HCT116 (cell line): ENCODE data around the gene SLC22A12. TPM values are rescaled to one million over a fixed set of nuclear protein-coding genes. Genes with fewer than 3 reads are reported as not detected.

ENCODE experiments used
- ATAC-seq: fragments of 200-7000 bp; cut with Tn5 transposase; 2 replicates; pipeline ENCODE4 v1.9.1; 2020; ENCODE audit warnings: mild to moderate bottlenecking, moderate library complexity
- BruUV-seq: library from RNA; stranded (reverse); fragments of 400-500 nt; replicated peaks from 2 replicates; lab custom pipeline; 2021; lab: Mats Ljungman, UMichigan
- CTCF ChIA-PET: fragments of 300-600 bp; sonication (Branson Sonifier 250); formaldehyde crosslinking; loops from one replicate; lab custom pipeline; 2021; ENCODE audit warnings: antibody characterized with exemption; lab: Charles Lee
- POLR2A ChIA-PET: fragments of 300-600, 350-600 bp; sonication (Branson Sonifier 250); formaldehyde crosslinking; loops from one replicate; lab custom pipeline; 2021; ENCODE audit warnings: antibody characterized with exemption; lab: Charles Lee
- RAD21 ChIA-PET, 2 experiments: fragments of 300-600 bp; sonication (Branson Sonifier 250); formaldehyde crosslinking; loops; one replicate each; lab custom pipeline; 2023; ENCODE audit warnings: low total read pairs in 2 of 2; ENCODE audit not compliant: uncharacterized antibody in 2 of 2, unreplicated experiment in 2 of 2, low non-redundant PET in 1 of 2; lab: Charles Lee
- DNase-seq: peaks from one replicate; pipeline ENCODE4 v3.0.0-alpha.2; 2010; ENCODE audit warnings: low read depth, low spot score
- H2AFZ ChIP-seq: fragments of 200-600 bp; shearing (Covaris generic), sonication (generic); 2 replicates; pipeline ENCODE4 v1.6.1; 2017; ENCODE audit warnings: low read depth, mixed run types, mixed read lengths, antibody characterized with exemption, low read length; ENCODE audit not compliant: poor library complexity, severe bottlenecking
- H3K27ac ChIP-seq: 2 replicates; pipeline ENCODE4 v1.5.1; 2012; ENCODE audit warnings: low read depth, low read length
- H3K27me3 ChIP-seq: fragments of 200-600 bp; sonication (generic); 2 replicates; pipeline ENCODE4 v1.6.1; 2016; ENCODE audit warnings: mixed run types, low read length, mixed read lengths; ENCODE audit not compliant: insufficient read depth
- H3K36me3 ChIP-seq, 2 experiments: fragments of 200-500 bp in 1 of 2; fragments of 200-600 bp in 1 of 2; sonication (Bioruptor generic) in 1 of 2; sonication (generic) in 1 of 2; 2 replicates each; pipeline versions ENCODE4 v1.5.1 to v1.6.1; 2014 to 2016; ENCODE audit warnings: low read length in 2 of 2, inconsistent platforms in 1 of 2, mixed read lengths in 1 of 2, mixed run types in 1 of 2; ENCODE audit not compliant: insufficient read depth in 2 of 2, control insufficient read depth in 1 of 2
- H3K4me1 ChIP-seq, 2 experiments: fragments of 200-600 bp in 1 of 2; sonication (generic) in 1 of 2; 2 replicates each; pipeline versions ENCODE4 v1.5.1 to v1.6.1; 2012 to 2017; ENCODE audit warnings: low read length in 2 of 2, inconsistent platforms in 1 of 2, mild to moderate bottlenecking in 1 of 2, mixed read lengths in 1 of 2, mixed run types in 1 of 2, moderate library complexity in 1 of 2; ENCODE audit not compliant: insufficient read depth in 2 of 2, control insufficient read depth in 1 of 2
- H3K4me2 ChIP-seq: fragments of 200-600 bp; sonication (generic); 2 replicates; pipeline ENCODE4 v1.6.1; 2017; ENCODE audit warnings: mixed run types, low read length, mixed read lengths
- H3K4me3 ChIP-seq, 2 experiments: fragments of 200-600 bp in 1 of 2; sonication (generic) in 1 of 2; replicated peaks in 1 of 2; 2 replicates each; pipeline ENCODE4 v1.5.1; 2011 to 2016; ENCODE audit warnings: low read length in 2 of 2, control low read depth in 1 of 2, low read depth in 1 of 2, mild to moderate bottlenecking in 1 of 2, mixed read lengths in 1 of 2, mixed run types in 1 of 2
- H3K79me2 ChIP-seq: fragments of 200-600 bp; sonication (generic); 2 replicates; pipeline ENCODE4 v1.6.1; 2017; ENCODE audit warnings: mild to moderate bottlenecking, mixed run types, low read length, moderate library complexity, mixed read lengths; ENCODE audit not compliant: insufficient read depth
- H3K9ac ChIP-seq: fragments of 200-600 bp; sonication (generic); 2 replicates; pipeline ENCODE4 v1.6.1; 2016; ENCODE audit warnings: low read length, mixed read lengths
- H3K9me2 ChIP-seq: fragments of 200-600 bp; sonication (generic), shearing (Covaris generic); 2 replicates; pipeline ENCODE4 v1.6.1; 2017; ENCODE audit warnings: mixed run types, mild to moderate bottlenecking, moderate library complexity; ENCODE audit not compliant: insufficient read depth
- H3K9me3 ChIP-seq, 2 experiments: fragments of 200-500 bp in 1 of 2; fragments of 200-600 bp in 1 of 2; sonication (Bioruptor generic) in 1 of 2; sonication (generic) in 1 of 2; 2 replicates each; pipeline ENCODE4 v1.6.1; 2014 to 2017; ENCODE audit warnings: low read length in 2 of 2, mixed read lengths in 2 of 2, inconsistent platforms in 1 of 2, low read depth in 1 of 2, mild to moderate bottlenecking in 1 of 2, mixed run types in 1 of 2, moderate library complexity in 1 of 2; ENCODE audit not compliant: control insufficient read depth in 1 of 2, insufficient read depth in 1 of 2
- H4K20me1 ChIP-seq: fragments of 200-600 bp; sonication (generic), shearing (Covaris generic); 2 replicates; pipeline ENCODE4 v1.6.1; 2017; ENCODE audit warnings: mixed run types, mild to moderate bottlenecking, moderate library complexity; ENCODE audit not compliant: insufficient read depth
- ATF3 ChIP-seq: IDR thresholded peaks from 2 replicates; pipeline ENCODE4 v1.6.1; 2012
- CBX3 ChIP-seq: IDR thresholded peaks from 2 replicates; pipeline ENCODE4 v1.6.1; 2012; ENCODE audit warnings: low read depth
- POLR2AphosphoS5 ChIP-seq: IDR thresholded peaks from 2 replicates; pipeline ENCODE4 v1.6.1; 2011; ENCODE audit warnings: mild to moderate bottlenecking, low read depth, low read length, moderate library complexity
- YY1 ChIP-seq: IDR thresholded peaks from 2 replicates; pipeline ENCODE4 v1.6.1; 2011; ENCODE audit warnings: low read length, low read depth, moderate library complexity, mild to moderate bottlenecking; ENCODE audit not compliant: insufficient replicate concordance; ENCODE audit errors: extremely low read depth
- ZFX ChIP-seq: fragments of 450-650 bp; IDR thresholded peaks from 2 replicates; pipeline ENCODE4 v1.6.1; 2017
- intact Hi-C: fragments of 100-400 bp; cut with micrococcal nuclease; formaldehyde crosslinking; loops from 2 replicates; pipeline ENCODE4 v1.10.0; 2022
- total RNA-seq: library from RNA; stranded (reverse); gene quantifications from one replicate; pipeline ENCODE4 v1.2.1, GENCODE V29; 2021; ENCODE audit not compliant: unreplicated experiment
- TF ChIP-seq, protein P1 (sequence below): IDR thresholded peaks from 2 replicates; pipeline ENCODE4 v1.6.1; 2012
- TF ChIP-seq, protein P2 (sequence below), 3 experiments: fragments of 200-600 bp in 1 of 3; sonication (generic) in 1 of 3; IDR thresholded peaks in 2 of 3; conservative IDR thresholded peaks in 1 of 3; 2 replicates each; pipeline ENCODE4 v1.5.1; 2012 to 2017; ENCODE audit warnings: low read depth in 2 of 3, low read length in 2 of 3, antibody characterized with exemption in 1 of 3, borderline replicate concordance in 1 of 3, control low read depth in 1 of 3, mild to moderate bottlenecking in 1 of 3, mixed read lengths in 1 of 3, mixed run types in 1 of 3, moderate library complexity in 1 of 3; ENCODE audit not compliant: insufficient read depth in 1 of 3
- TF ChIP-seq, protein P3 (sequence below): IDR thresholded peaks from 2 replicates; pipeline ENCODE4 v1.6.1; 2011; ENCODE audit warnings: mild to moderate bottlenecking, low read length, moderate library complexity; ENCODE audit not compliant: insufficient replicate concordance; ENCODE audit errors: extremely low read depth

The SLC22A12 gene
- total RNA-seq, 1 experiment from 2014 or later = not detected

GRCh38 chr11:64614917-64615316, 23.9 kb downstream of the SLC22A12 start:
- no peaks in the 10 kb centered on the region for H3K79me2 ChIP-seq
- intact Hi-C loops = no loop called here
- H3K4me3 ChIP-seq = no peak overlapping the region
- BruUV-seq = no TSS peak
- no peaks in the 10 kb centered on the region for H3K27me3 ChIP-seq
- RAD21 ChIA-PET = no interaction called here
- POLR2A ChIA-PET = no interaction called here
- no peak overlapping the region for H3K27ac ChIP-seq
- TF ChIP-seq CBX3 (no peak), YY1 (no peak), ZFX (no peak), POLR2AphosphoS5 (no peak), ATF3 (no peak)
- TF ChIP-seq, protein P1, sequence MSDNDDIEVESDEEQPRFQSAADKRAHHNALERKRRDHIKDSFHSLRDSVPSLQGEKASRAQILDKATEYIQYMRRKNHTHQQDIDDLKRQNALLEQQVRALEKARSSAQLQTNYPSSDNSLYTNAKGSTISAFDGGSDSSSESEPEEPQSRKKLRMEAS = no peak
- TF ChIP-seq, protein P2, sequence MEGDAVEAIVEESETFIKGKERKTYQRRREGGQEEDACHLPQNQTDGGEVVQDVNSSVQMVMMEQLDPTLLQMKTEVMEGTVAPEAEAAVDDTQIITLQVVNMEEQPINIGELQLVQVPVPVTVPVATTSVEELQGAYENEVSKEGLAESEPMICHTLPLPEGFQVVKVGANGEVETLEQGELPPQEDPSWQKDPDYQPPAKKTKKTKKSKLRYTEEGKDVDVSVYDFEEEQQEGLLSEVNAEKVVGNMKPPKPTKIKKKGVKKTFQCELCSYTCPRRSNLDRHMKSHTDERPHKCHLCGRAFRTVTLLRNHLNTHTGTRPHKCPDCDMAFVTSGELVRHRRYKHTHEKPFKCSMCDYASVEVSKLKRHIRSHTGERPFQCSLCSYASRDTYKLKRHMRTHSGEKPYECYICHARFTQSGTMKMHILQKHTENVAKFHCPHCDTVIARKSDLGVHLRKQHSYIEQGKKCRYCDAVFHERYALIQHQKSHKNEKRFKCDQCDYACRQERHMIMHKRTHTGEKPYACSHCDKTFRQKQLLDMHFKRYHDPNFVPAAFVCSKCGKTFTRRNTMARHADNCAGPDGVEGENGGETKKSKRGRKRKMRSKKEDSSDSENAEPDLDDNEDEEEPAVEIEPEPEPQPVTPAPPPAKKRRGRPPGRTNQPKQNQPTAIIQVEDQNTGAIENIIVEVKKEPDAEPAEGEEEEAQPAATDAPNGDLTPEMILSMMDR (IDR thresholded peaks at IDR 0.05 in 2 of 3, conservative IDR thresholded peaks at IDR 0.05 in 1 of 3; ENCODE audit: borderline replicate concordance in 1 of 3, insufficient read depth in 1 of 3, low read depth in 2 of 3, low read length in 2 of 3) = no peak
- TF ChIP-seq, protein P3, sequence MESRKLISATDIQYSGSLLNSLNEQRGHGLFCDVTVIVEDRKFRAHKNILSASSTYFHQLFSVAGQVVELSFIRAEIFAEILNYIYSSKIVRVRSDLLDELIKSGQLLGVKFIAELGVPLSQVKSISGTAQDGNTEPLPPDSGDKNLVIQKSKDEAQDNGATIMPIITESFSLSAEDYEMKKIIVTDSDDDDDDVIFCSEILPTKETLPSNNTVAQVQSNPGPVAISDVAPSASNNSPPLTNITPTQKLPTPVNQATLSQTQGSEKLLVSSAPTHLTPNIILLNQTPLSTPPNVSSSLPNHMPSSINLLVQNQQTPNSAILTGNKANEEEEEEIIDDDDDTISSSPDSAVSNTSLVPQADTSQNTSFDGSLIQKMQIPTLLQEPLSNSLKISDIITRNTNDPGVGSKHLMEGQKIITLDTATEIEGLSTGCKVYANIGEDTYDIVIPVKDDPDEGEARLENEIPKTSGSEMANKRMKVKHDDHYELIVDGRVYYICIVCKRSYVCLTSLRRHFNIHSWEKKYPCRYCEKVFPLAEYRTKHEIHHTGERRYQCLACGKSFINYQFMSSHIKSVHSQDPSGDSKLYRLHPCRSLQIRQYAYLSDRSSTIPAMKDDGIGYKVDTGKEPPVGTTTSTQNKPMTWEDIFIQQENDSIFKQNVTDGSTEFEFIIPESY = no peak
- H3K9ac ChIP-seq = no peak overlapping the region
- H3K36me3 ChIP-seq = no peaks in the 10 kb centered on the region
- H4K20me1 ChIP-seq = no peaks in the 10 kb centered on the region
- DNase-seq (no peak), ATAC-seq (no peak)
- no peaks in the 10 kb centered on the region for H3K9me2 ChIP-seq
- peaks cover 0 to 7% of the 10 kb centered on the region in 2 experiments; a peak in 1 of 4 replicates for H3K4me1 ChIP-seq
- H3K9me3 ChIP-seq = no peaks in the 10 kb centered on the region
- CTCF ChIA-PET = no interaction called here
- no peak overlapping the region for H3K4me2 ChIP-seq
- H2AFZ ChIP-seq = no peak overlapping the region
